Measurements from ENCODE around the gene ZNF48.

DNA sequence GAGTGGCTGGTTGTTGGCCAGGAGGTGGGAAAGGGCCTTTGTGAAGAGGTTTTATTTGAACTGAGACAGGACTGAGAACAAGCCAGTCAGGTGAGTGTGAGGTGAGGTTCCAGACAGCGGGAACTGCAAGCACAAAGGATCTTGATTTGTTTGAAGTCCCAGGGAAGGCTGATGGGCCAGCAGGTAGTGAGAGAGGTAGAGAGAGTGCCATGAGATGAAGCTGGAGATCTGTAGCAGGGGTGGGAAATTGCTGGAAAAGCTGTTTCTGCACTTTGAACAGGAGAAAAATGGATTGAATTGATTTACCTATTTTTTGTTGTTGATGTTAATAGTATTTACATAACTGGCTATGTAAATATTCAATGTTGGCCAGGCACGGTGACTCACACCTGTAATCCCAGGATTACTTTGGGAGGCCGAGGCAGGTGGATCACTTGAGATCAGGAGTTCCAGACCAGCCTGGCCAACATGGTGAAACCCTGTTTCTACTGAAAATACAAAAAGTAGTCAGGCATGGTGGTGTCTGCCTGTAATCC is 42.4 kb downstream of the ZNF48 start:
- no peak for TF ChIP-seq EZH2 (IDR thresholded peaks at IDR 0.05)
- TF ChIP-seq FOXP2 (optimal IDR thresholded peaks at IDR 0.05; ENCODE audit: control extremely low read depth, extremely low read length, insufficient read depth), result no peak
